Activated CD8-positive, alpha-beta memory T cell treated with anti-CD3 and anti-CD28 coated beads for 24 hours (primary cell): Measurements from ENCODE around the gene BAK1.
"Not testable (repeated sequence)": the region's sequence is repeated elsewhere in the genome, so short reads cannot be mapped to it uniquely, and the experiment has no call there.

Source experiments
- DNase-seq: peaks from one replicate; pipeline ENCODE4 v3.0.0-alpha.2; 2020

Gene BAK1

GRCh38 chr6:33549196-33549595, 30.9 kb downstream of the BAK1 start:
- DNase-seq, result no peak

DNA sequence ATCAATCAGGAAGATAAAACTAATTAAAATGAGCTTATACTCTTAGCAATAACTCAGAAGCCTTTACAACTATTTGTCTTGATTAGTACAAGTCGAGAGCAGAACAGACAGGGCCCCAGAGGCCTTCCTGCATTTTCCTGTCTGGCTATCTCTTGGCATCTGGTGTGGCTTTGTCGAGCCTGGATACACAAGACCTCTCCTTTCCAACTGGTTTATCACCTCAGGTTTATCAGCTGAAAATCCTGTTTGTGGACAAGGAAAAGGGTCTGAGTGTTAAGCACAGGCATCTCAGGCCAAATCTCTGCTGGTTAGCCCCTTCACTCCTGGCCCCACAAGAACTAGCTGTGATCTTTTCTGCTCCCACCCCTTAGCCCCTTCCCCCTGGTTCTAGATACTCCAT, 32.6 kb downstream of the BAK1 start:
- no peak for DNase-seq

DNA sequence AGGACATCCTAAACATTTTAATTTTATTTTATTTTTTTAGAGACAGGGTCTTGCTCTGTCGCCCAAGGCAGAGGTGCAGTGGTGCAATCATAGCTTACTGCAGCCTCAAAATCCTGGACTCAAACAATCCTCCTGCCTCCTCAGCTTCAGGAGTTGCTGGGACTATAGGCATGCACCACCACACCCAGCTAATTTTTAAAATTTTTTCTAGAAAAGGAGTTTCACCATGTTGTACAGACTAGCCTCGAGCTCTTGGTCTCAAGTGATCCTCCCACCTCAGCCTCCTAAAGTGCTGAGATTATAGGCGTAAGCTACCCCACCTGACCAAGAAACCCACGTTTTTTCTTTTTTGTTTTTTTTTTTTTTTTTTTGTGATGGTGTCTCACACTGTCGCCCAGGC, 33.3 kb downstream of the BAK1 start:
- no peak for DNase-seq

GRCh38 chr6:33545292-33545691, 34.8 kb downstream of the BAK1 start:
- not testable (repeated sequence) for DNase-seq

DNA sequence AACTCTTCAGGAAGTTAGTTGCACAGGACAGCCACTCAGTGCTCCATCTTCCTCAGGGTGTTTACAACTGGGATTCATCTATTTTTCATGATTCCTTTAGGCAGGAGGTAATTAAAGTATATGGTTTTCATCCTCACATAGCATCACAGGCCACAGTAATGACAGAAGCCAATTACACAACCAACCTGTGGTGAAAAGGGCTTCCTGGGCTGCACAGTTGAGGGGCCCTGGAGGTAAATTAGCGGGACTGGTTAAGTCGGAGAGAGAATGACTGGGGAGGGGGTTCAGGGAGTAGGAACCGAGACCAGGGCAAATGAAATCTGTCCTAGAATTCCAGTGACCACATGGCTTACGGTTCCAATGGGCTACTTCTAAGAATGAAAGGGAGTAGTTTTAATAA, 37.0 kb downstream of the BAK1 start:
- DNase-seq, result no peak

DNA sequence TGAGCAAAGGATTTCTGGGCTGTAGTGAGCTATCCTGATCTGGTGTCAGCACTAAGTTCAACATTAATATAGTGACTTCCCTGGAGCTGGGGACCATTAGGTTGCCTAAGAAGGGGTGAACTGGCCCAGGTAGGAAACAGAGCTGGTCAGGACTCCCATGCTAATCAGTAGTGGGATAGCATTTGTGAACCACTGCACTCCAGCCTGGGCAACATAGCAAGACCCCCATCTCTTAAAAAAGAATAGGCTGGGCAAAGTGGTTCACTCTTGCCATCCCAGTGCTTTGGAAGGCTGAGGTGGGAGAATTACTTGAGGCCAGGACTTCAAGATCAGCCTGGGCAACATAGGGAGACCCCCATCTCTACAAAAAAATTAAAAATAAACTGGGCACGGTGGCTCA, 39.3 kb downstream of the BAK1 start:
- DNase-seq, result no peak

GRCh38 chr6:33534702-33535101, 45.4 kb downstream of the BAK1 start:
- DNase-seq, result no peak

DNA sequence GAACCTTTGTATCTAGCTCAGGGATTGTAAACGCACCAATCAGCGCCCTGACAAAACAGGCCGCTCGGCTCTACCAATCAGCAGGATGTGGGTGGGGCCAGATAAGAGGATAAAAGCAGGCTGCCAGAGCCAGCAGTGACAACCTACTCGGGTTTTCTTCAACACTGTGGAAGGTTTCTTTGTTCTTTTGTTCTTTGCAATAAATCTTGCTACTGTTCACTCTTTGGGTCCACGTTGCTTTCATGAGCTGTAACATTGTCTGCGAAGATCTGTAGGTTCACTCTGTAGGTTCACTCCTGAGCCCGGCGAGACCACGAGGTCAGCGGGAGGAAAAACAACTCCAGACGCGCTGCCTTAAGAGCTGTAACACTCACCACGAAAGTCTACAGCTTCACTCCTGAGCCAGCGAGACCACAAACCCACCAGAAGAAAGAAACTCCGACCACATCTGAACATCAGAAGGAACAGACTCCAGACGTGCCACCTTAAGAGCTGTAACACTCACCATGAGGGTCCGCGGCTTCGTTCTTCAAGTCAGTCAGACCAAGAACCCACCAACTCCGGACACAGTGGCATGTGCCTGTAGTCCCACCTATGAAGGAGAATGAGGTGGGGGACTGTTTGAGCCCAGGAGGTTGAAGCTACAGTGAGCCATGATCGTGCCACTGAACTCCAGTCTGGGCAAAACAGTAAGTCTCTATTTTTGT, 46.8 kb downstream of the BAK1 start:
- peak; percentile 82 for DNase-seq

DNA sequence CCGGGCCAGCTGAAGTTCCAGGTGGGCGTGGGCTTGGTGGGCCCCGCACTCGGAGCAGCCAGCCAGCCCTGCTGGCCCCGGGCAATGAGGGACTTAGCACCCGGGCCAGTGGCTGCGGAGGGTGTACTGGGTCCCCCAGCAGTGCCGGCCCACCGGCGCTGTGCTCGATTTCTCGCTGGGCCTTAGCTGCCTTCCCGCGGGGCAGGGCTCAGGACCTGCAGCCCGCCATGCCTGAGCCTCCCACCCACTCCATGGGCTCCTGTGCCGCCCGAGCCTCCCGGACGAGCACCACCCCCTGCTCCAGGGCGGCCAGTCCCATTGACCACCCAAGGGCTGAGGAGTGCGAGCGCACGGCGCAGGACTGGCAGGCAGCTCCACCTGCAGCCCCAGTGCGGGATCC, 47.6 kb downstream of the BAK1 start:
- not testable (repeated sequence) for DNase-seq

- not testable (repeated sequence) for DNase-seq
Observed at GRCh38 chr6:33530617-33531016, 49.5 kb downstream of the BAK1 start.
